Islet of Langerhans (tissue), 1 donor: ENCODE measurements around the gene TNFAIP2.

ENCODE experiments used
- FAIRE-seq: peaks from one replicate; lab custom pipeline; 2011; peaks lifted over from hg19 to GRCh38; lab: Jason Lieb, UNC

TNFAIP2 gene

GRCh38 chr14:103123634-103124500 lies 606 bp downstream of the TNFAIP2 start:
- FAIRE-seq: no peak

GRCh38 chr14:103124501-103125001 lies 1.3 kb downstream of the TNFAIP2 start:
- FAIRE-seq: no peak

GRCh38 chr14:103125098-103126070 lies 2.1 kb downstream of the TNFAIP2 start:
- no peak for FAIRE-seq

- no peak for FAIRE-seq
Measured at GRCh38 chr14:103126088-103126872, 3.0 kb downstream of the TNFAIP2 start.

GRCh38 chr14:103126873-103127304 lies 3.6 kb downstream of the TNFAIP2 start:
- FAIRE-seq: no peak

GRCh38 chr14:103127356-103127755 lies 4.1 kb downstream of the TNFAIP2 start:
- no peak for FAIRE-seq

- FAIRE-seq: no peak
Measured at GRCh38 chr14:103127861-103128598, 4.8 kb downstream of the TNFAIP2 start.

GRCh38 chr14:103128631-103129300 lies 5.5 kb downstream of the TNFAIP2 start:
- FAIRE-seq: no peak

GRCh38 chr14:103129301-103130016 lies 6.2 kb downstream of the TNFAIP2 start:
- FAIRE-seq: no peak

- no peak for FAIRE-seq
Measured at GRCh38 chr14:103130017-103130764, 6.9 kb downstream of the TNFAIP2 start.

GRCh38 chr14:103130965-103131364 lies 7.7 kb downstream of the TNFAIP2 start:
- no peak for FAIRE-seq

- FAIRE-seq: no peak
Measured at GRCh38 chr14:103131580-103131979, 8.3 kb downstream of the TNFAIP2 start.

- no peak for FAIRE-seq
Measured at GRCh38 chr14:103132381-103133209, 9.3 kb downstream of the TNFAIP2 start.

- FAIRE-seq: no peak
Measured at GRCh38 chr14:103133210-103134140, 10.2 kb downstream of the TNFAIP2 start.

GRCh38 chr14:103134405-103134804 lies 11.1 kb downstream of the TNFAIP2 start:
- FAIRE-seq: no peak

GRCh38 chr14:103134919-103135318 lies 11.7 kb downstream of the TNFAIP2 start:
- no peak for FAIRE-seq
